ENCODE data around the gene IL1RL2.

DNA sequence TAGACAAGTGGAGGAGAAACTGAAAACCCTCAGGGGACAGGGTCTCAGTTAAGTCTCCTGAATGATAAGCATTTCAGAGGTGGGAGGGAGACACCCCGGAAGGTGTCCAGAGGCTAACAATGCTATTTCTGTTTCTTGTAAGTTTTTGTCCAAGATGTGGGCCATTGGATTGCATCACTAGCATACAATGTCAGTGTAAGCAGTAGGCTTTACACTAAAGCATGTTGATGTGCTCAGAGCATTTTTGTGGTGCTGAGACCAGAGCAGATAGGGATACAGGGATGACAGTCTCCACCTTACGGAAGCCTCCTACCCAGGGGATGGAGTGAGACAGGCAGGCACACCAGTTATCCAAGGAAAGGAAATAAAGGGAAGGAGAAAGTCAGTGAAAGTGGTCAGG, 46.4 kb upstream of the IL1RL2 start:
- TF ChIP-seq, protein P1, sequence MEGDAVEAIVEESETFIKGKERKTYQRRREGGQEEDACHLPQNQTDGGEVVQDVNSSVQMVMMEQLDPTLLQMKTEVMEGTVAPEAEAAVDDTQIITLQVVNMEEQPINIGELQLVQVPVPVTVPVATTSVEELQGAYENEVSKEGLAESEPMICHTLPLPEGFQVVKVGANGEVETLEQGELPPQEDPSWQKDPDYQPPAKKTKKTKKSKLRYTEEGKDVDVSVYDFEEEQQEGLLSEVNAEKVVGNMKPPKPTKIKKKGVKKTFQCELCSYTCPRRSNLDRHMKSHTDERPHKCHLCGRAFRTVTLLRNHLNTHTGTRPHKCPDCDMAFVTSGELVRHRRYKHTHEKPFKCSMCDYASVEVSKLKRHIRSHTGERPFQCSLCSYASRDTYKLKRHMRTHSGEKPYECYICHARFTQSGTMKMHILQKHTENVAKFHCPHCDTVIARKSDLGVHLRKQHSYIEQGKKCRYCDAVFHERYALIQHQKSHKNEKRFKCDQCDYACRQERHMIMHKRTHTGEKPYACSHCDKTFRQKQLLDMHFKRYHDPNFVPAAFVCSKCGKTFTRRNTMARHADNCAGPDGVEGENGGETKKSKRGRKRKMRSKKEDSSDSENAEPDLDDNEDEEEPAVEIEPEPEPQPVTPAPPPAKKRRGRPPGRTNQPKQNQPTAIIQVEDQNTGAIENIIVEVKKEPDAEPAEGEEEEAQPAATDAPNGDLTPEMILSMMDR (IDR thresholded peaks at IDR 0.05), result no peak
- TF ChIP-seq POLR2A (IDR thresholded peaks at IDR 0.05), result no peak
